ENCODE results near the gene ARHGEF10L.

Gene ARHGEF10L

GRCh38 chr1:17558954-17559614 lies 19.6 kb downstream of the ARHGEF10L start:
- Histone ChIP-seq H3K9ac (ENCODE audit: low read depth in 1 of 2, low read length in 2 of 2) (peak overlapping the region in 1 of 2 donors; percentile 35), H3K27ac (ENCODE audit: low read depth in 2 of 2, low read length in 2 of 2) (peak overlapping the region; percentile 54 to 71), H3K36me3 (ENCODE audit: control insufficient read depth in 2 of 2, insufficient read depth in 2 of 2, low read length in 2 of 2) (peaks cover 0 to 5% of the 10 kb centered on the region in 2 donors), H3K4me1 (ENCODE audit: control insufficient read depth in 2 of 2, insufficient read depth in 2 of 2, low read length in 2 of 2) (peaks cover 17 to 36% of the 10 kb centered on the region in 2 donors), H3K27me3 (ENCODE audit: control insufficient read depth in 2 of 2, insufficient read depth in 2 of 2, low read length in 2 of 2) (no peaks in the 10 kb centered on the region), H3K9me3 (ENCODE audit: control insufficient read depth in 2 of 2, low read length in 2 of 2) (no peaks in the 10 kb centered on the region), H3K4me3 (ENCODE audit: low read length in 2 of 2) (no peak overlapping the region)

DNA sequence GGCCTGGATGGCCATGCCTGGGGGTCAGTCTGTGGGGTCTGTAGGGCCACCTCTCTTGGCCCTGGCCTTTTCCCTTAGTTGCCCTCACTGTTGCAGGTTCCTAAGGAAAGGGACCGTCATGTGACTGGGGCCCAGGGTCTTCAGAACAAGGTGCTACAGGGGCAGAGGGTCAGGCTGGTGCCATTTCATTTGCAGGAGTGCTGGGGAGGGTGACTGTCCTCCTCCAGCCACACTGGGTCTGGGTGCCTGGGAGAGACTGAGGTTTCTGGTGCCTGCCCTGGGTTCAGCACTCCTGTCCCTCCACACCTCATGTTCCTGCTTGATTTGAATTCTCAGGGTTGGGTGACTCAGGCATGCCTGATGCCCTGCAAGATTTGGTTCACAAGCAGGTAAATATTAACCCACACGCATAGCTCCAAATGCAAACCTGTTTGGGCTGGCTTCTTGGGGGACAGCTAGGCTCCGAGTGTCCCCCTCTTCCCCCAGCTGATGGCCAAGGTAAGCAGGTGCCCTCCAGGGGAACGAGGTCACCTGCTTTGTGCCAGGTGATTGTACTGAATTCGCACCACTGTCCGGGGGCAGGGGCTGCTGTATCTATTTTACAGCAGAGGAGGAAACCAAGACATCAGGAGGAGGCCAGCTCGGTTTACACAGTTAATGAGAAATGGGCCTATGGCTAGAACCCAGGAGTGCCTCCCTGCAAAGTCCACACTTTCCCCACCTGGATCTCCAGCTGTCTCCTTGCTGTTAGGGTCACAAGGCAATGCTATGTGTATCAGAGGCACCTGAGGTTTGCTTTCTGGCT lies 20.3 kb downstream of the ARHGEF10L start:
- Histone ChIP-seq H3K27me3 (ENCODE audit: control insufficient read depth in 2 of 2, insufficient read depth in 2 of 2, low read length in 2 of 2) (no peaks in the 10 kb centered on the region), H3K9me3 (ENCODE audit: control insufficient read depth in 2 of 2, low read length in 2 of 2) (no peaks in the 10 kb centered on the region), H3K4me1 (ENCODE audit: control insufficient read depth in 2 of 2, insufficient read depth in 2 of 2, low read length in 2 of 2) (peaks cover 24 to 44% of the 10 kb centered on the region in 2 donors), H3K27ac (ENCODE audit: low read depth in 2 of 2, low read length in 2 of 2) (peak overlapping the region; percentile 54 to 71), H3K36me3 (ENCODE audit: control insufficient read depth in 2 of 2, insufficient read depth in 2 of 2, low read length in 2 of 2) (peaks cover 0 to 2% of the 10 kb centered on the region in 2 donors), H3K9ac (ENCODE audit: low read depth in 1 of 2, low read length in 2 of 2) (peak overlapping the region in 1 of 2 donors; percentile 47), H3K4me3 (ENCODE audit: low read length in 2 of 2) (no peak overlapping the region)

GRCh38 chr1:17561247-17561548 lies 21.7 kb downstream of the ARHGEF10L start:
- no peaks in the 10 kb centered on the region for H3K36me3 ChIP-seq (ENCODE audit: control insufficient read depth in 2 of 2, insufficient read depth in 2 of 2, low read length in 2 of 2)
- H3K4me3 ChIP-seq (ENCODE audit: low read length in 2 of 2) = no peak overlapping the region
- H3K4me1 ChIP-seq (ENCODE audit: control insufficient read depth in 2 of 2, insufficient read depth in 2 of 2, low read length in 2 of 2) = peaks cover 32 to 57% of the 10 kb centered on the region in 2 donors
- no peaks in the 10 kb centered on the region for H3K9me3 ChIP-seq (ENCODE audit: control insufficient read depth in 2 of 2, low read length in 2 of 2)
- H3K27ac ChIP-seq (ENCODE audit: low read depth in 2 of 2, low read length in 2 of 2) = peak overlapping the region; percentile 41 to 65
- no peak overlapping the region for H3K9ac ChIP-seq (ENCODE audit: low read depth in 1 of 2, low read length in 2 of 2)
- H3K27me3 ChIP-seq (ENCODE audit: control insufficient read depth in 2 of 2, insufficient read depth in 2 of 2, low read length in 2 of 2) = no peaks in the 10 kb centered on the region

- H3K9ac ChIP-seq (ENCODE audit: low read depth in 1 of 2, low read length in 2 of 2) = no peak overlapping the region
- no peaks in the 10 kb centered on the region for H3K27me3 ChIP-seq (ENCODE audit: control insufficient read depth in 2 of 2, insufficient read depth in 2 of 2, low read length in 2 of 2)
- H3K4me1 ChIP-seq (ENCODE audit: control insufficient read depth in 2 of 2, insufficient read depth in 2 of 2, low read length in 2 of 2) = peaks cover 32 to 60% of the 10 kb centered on the region in 2 donors
- no peaks in the 10 kb centered on the region for H3K36me3 ChIP-seq (ENCODE audit: control insufficient read depth in 2 of 2, insufficient read depth in 2 of 2, low read length in 2 of 2)
- H3K27ac ChIP-seq (ENCODE audit: low read depth in 2 of 2, low read length in 2 of 2) = peak overlapping the region; percentile 32 to 41
- H3K9me3 ChIP-seq (ENCODE audit: control insufficient read depth in 2 of 2, low read length in 2 of 2) = no peaks in the 10 kb centered on the region
- no peak overlapping the region for H3K4me3 ChIP-seq (ENCODE audit: low read length in 2 of 2)
Measured at GRCh38 chr1:17561561-17561985, 22.1 kb downstream of the ARHGEF10L start.

DNA sequence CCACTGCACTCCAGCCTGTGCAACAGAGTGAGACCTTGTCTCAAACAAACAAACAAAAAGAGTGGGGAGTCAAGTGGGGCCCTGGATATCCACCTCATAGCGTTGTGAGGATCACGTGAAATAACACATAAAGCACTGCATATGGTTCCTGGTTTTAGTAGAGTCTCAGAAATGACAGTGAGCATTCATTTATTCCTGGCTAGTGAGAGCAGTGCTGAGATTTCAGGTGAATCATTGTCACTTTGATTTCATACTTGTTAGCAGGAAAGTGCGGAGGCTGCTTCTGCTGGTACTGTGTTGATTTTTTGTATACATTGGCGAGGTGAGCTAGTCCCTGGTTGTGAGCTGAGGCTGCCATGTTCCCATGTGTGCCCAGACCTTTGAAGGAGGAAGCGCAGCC lies 22.9 kb downstream of the ARHGEF10L start:
- Histone ChIP-seq H3K9me3 (ENCODE audit: control insufficient read depth in 2 of 2, low read length in 2 of 2) (no peaks in the 10 kb centered on the region), H3K4me1 (ENCODE audit: control insufficient read depth in 2 of 2, insufficient read depth in 2 of 2, low read length in 2 of 2) (peaks cover 32 to 60% of the 10 kb centered on the region in 2 donors), H3K4me3 (ENCODE audit: low read length in 2 of 2) (no peak overlapping the region), H3K27ac (ENCODE audit: low read depth in 2 of 2, low read length in 2 of 2) (peak overlapping the region in 1 of 2 donors; percentile 23), H3K9ac (ENCODE audit: low read depth in 1 of 2, low read length in 2 of 2) (no peak overlapping the region), H3K36me3 (ENCODE audit: control insufficient read depth in 2 of 2, insufficient read depth in 2 of 2, low read length in 2 of 2) (no peaks in the 10 kb centered on the region), H3K27me3 (ENCODE audit: control insufficient read depth in 2 of 2, insufficient read depth in 2 of 2, low read length in 2 of 2) (no peaks in the 10 kb centered on the region)

DNA sequence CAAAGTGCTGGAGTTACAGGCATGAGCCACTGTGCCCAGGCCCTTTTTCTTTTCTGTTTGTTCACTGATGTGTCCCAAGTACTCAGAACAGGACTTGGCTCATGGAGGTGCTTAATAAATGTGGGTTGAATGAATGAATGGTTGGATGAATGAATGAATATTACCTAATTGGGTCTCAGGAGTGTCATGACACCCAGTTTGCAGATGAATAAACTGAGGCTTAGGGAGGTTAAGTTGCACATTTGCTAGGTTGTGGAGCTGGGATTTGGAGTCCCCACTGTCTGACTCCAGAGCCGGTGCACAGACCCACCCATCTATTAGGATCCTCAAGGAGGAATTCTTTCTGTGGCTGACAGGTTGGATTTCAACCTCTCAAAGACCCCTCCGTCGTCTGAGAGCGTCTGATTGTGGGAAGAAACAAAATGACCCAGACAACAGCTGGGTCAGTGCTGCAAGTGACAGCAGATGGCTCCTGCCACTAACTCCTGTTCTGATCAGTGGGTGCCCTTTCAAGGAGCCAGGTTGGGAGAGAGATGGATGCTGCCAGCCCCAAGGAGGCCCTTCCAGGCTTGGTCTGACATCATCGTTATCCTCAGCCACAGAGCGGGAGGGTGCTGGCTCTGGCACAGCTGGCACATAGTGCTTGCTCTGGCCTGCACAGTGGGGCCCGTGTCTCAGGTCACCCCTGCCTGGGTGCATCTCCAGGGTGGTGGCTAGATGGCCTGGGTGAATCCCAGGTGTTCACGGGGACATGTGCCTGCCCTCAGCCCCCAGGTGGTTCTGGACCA lies 24.2 kb downstream of the ARHGEF10L start:
- Histone ChIP-seq H3K4me1 (ENCODE audit: control insufficient read depth in 2 of 2, insufficient read depth in 2 of 2, low read length in 2 of 2) (peaks cover 36 to 58% of the 10 kb centered on the region in 2 donors), H3K9ac (ENCODE audit: low read depth in 1 of 2, low read length in 2 of 2) (peak overlapping the region in 1 of 2 donors; percentile 49), H3K27ac (ENCODE audit: low read depth in 2 of 2, low read length in 2 of 2) (peak overlapping the region; percentile 56 to 58), H3K36me3 (ENCODE audit: control insufficient read depth in 2 of 2, insufficient read depth in 2 of 2, low read length in 2 of 2) (no peaks in the 10 kb centered on the region), H3K9me3 (ENCODE audit: control insufficient read depth in 2 of 2, low read length in 2 of 2) (no peaks in the 10 kb centered on the region), H3K27me3 (ENCODE audit: control insufficient read depth in 2 of 2, insufficient read depth in 2 of 2, low read length in 2 of 2) (no peaks in the 10 kb centered on the region), H3K4me3 (ENCODE audit: low read length in 2 of 2) (no peak overlapping the region)

DNA sequence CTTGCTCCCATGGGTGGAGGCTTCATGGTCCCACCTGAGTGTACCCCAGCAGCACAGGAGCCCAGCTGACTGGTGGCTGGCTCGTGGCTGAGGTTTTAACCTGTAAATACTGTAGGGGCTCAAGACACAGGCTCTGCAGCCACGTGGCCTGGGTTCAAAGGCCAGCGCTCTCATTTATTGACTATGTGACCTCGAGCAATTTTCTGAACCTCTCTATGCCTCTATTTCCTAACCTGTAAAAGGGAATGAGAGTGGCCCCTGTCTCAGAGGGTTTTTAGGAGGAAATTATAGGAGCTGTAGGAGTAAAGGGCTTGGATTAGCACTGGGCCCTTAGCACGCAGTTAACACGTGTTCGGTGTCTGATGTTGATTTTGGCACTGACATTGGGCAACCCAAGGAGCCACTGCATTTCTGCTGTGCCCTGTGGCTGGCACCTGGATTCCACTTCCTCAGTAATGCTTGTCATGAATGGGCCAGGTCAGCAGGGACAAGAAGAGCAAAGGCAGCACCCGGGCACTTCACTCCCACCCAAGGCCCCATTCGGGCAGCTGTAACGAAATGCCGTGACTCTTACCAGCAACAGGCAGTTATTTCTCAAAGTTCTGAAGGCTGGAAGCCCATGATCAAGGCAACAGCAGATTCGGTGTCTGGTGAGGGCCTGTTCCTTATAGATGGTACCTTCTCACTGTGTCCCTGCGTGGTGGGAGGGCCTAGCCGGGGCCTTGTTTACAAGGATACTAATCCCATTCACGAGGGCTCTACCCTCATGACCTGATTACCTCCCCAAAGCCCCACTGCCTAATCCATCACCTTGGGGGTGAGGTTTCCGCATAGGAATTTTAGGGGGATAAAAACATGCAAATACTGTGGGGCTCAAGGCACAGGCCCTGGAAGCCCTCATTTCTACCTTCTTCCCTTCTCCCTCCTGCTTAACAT lies 25.2 kb downstream of the ARHGEF10L start:
- peaks cover 39 to 58% of the 10 kb centered on the region in 2 donors for H3K4me1 ChIP-seq (ENCODE audit: control insufficient read depth in 2 of 2, insufficient read depth in 2 of 2, low read length in 2 of 2)
- no peak overlapping the region for H3K4me3 ChIP-seq (ENCODE audit: low read length in 2 of 2)
- no peaks in the 10 kb centered on the region for H3K36me3 ChIP-seq (ENCODE audit: control insufficient read depth in 2 of 2, insufficient read depth in 2 of 2, low read length in 2 of 2)
- peak overlapping the region in 1 of 2 donors; percentile 49 for H3K9ac ChIP-seq (ENCODE audit: low read depth in 1 of 2, low read length in 2 of 2)
- peak overlapping the region; percentile 56 to 58 for H3K27ac ChIP-seq (ENCODE audit: low read depth in 2 of 2, low read length in 2 of 2)
- H3K27me3 ChIP-seq (ENCODE audit: control insufficient read depth in 2 of 2, insufficient read depth in 2 of 2, low read length in 2 of 2) = no peaks in the 10 kb centered on the region
- H3K9me3 ChIP-seq (ENCODE audit: control insufficient read depth in 2 of 2, low read length in 2 of 2) = no peaks in the 10 kb centered on the region

- Histone ChIP-seq H3K4me1 (ENCODE audit: control insufficient read depth in 2 of 2, insufficient read depth in 2 of 2, low read length in 2 of 2) (peaks cover 38 to 57% of the 10 kb centered on the region in 2 donors), H3K9me3 (ENCODE audit: control insufficient read depth in 2 of 2, low read length in 2 of 2) (no peaks in the 10 kb centered on the region)
Measured at GRCh38 chr1:17565461-17566252, 26.2 kb downstream of the ARHGEF10L start.

DNA sequence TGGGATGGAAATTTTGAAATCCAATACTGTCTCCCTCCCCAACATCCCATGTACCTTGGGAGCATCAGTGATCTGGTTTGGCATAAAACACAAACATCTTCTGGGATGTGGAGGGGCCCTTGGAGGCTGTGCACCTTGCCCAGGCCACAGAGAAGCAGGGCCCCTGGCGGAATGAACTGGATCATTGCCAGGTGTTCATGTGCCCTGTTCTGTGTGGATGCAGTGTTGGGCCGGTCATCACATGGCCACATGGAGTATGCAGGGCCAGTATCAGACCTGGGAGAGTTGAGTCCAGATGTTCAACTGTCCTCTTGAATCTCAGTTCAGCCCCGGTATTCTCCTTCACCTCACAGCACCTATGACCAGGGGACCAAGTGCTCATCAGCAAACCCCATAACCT lies 26.9 kb downstream of the ARHGEF10L start:
- Histone ChIP-seq H3K27ac (ENCODE audit: low read depth in 2 of 2, low read length in 2 of 2) (no peak overlapping the region), H3K9me3 (ENCODE audit: control insufficient read depth in 2 of 2, low read length in 2 of 2) (no peaks in the 10 kb centered on the region), H3K4me3 (ENCODE audit: low read length in 2 of 2) (no peak overlapping the region), H3K36me3 (ENCODE audit: control insufficient read depth in 2 of 2, insufficient read depth in 2 of 2, low read length in 2 of 2) (no peaks in the 10 kb centered on the region), H3K9ac (ENCODE audit: low read depth in 1 of 2, low read length in 2 of 2) (no peak overlapping the region), H3K27me3 (ENCODE audit: control insufficient read depth in 2 of 2, insufficient read depth in 2 of 2, low read length in 2 of 2) (no peaks in the 10 kb centered on the region), H3K4me1 (ENCODE audit: control insufficient read depth in 2 of 2, insufficient read depth in 2 of 2, low read length in 2 of 2) (peaks cover 38 to 53% of the 10 kb centered on the region in 2 donors)

More at GRCh38 chr1:17565461-17566252, 26.2 kb downstream of the ARHGEF10L start:
- peak overlapping the region; percentile 56 to 58 for H3K27ac ChIP-seq (ENCODE audit: low read depth in 2 of 2, low read length in 2 of 2)
- H3K27me3 ChIP-seq (ENCODE audit: control insufficient read depth in 2 of 2, insufficient read depth in 2 of 2, low read length in 2 of 2) = no peaks in the 10 kb centered on the region
- no peaks in the 10 kb centered on the region for H3K36me3 ChIP-seq (ENCODE audit: control insufficient read depth in 2 of 2, insufficient read depth in 2 of 2, low read length in 2 of 2)
- H3K4me3 ChIP-seq (ENCODE audit: low read length in 2 of 2) = no peak overlapping the region
- no peak overlapping the region for H3K9ac ChIP-seq (ENCODE audit: low read depth in 1 of 2, low read length in 2 of 2)

Measured in mucosa of rectum (tissue), 2 donors.